Measurements from ENCODE around the gene NOL12. TPM values are rescaled to one million over a fixed set of nuclear protein-coding genes. Genes with fewer than 3 reads are reported as not detected.

NOL12 gene
- total RNA-seq, 1 experiment from 2014 or later, result 26.2 TPM

- Histone ChIP-seq H3K4me1 (no peaks in the 10 kb centered on the region), H3K36me3 (no peaks in the 10 kb centered on the region), H3K27ac (no peak overlapping the region), H3K4me3 (no peak overlapping the region), H3K9me3 (replicated peaks) (no peaks in the 10 kb centered on the region), H3K27me3 (0 out of 2 replicates have a peak, but pooled peaks cover 5% of the 10 kb centered on the region)
- no peak for DNase-seq
Measured at GRCh38 chr22:37732699-37733607, 46.8 kb downstream of the NOL12 start.

GRCh38 chr22:37733625-37734401 is 47.7 kb downstream of the NOL12 start:
- no peak overlapping the region for H3K27ac ChIP-seq
- no peaks in the 10 kb centered on the region for H3K9me3 ChIP-seq (replicated peaks)
- 0 out of 2 replicates have a peak, but pooled peaks cover 5% of the 10 kb centered on the region for H3K27me3 ChIP-seq
- DNase-seq, result no peak
- H3K4me1 ChIP-seq, result no peaks in the 10 kb centered on the region
- no peaks in the 10 kb centered on the region for H3K36me3 ChIP-seq
- H3K4me3 ChIP-seq, result no peak overlapping the region

- Histone ChIP-seq H3K36me3 (no peaks in the 10 kb centered on the region), H3K4me1 (no peaks in the 10 kb centered on the region), H3K27me3 (0 out of 2 replicates have a peak, but pooled peaks cover 5% of the 10 kb centered on the region), H3K27ac (no peak overlapping the region), H3K4me3 (no peak overlapping the region), H3K9me3 (replicated peaks) (no peaks in the 10 kb centered on the region)
- DNase-seq, result no peak
Measured at GRCh38 chr22:37734402-37734700, 48.2 kb downstream of the NOL12 start.

GRCh38 chr22:37734964-37735451 is 48.9 kb downstream of the NOL12 start:
- H3K27me3 ChIP-seq, result 0 out of 2 replicates have a peak, but pooled peaks cover 7% of the 10 kb centered on the region
- no peaks in the 10 kb centered on the region for H3K36me3 ChIP-seq
- no peak overlapping the region for H3K27ac ChIP-seq
- DNase-seq, result peak; percentile 57
- H3K4me1 ChIP-seq, result no peaks in the 10 kb centered on the region
- no peak overlapping the region for H3K4me3 ChIP-seq
- H3K9me3 ChIP-seq (replicated peaks), result no peaks in the 10 kb centered on the region

- H3K27ac ChIP-seq, result no peak overlapping the region
- H3K9me3 ChIP-seq (replicated peaks), result no peaks in the 10 kb centered on the region
- no peaks in the 10 kb centered on the region for H3K36me3 ChIP-seq
- H3K4me1 ChIP-seq, result peaks cover 19% of the 10 kb centered on the region
- 0 out of 2 replicates have a peak, but pooled peaks cover 4% of the 10 kb centered on the region for H3K27me3 ChIP-seq
- no peak for DNase-seq
- no peak overlapping the region for H3K4me3 ChIP-seq
Measured at GRCh38 chr22:37739035-37739434, 52.9 kb downstream of the NOL12 start.

GRCh38 chr22:37739611-37740049 is 53.5 kb downstream of the NOL12 start:
- no peak overlapping the region for H3K4me3 ChIP-seq
- no peak for DNase-seq
- 0 out of 2 replicates have a peak, but pooled peaks cover 2% of the 10 kb centered on the region for H3K27me3 ChIP-seq
- no peaks in the 10 kb centered on the region for H3K36me3 ChIP-seq
- no peak overlapping the region for H3K27ac ChIP-seq
- H3K4me1 ChIP-seq, result peaks cover 19% of the 10 kb centered on the region
- no peaks in the 10 kb centered on the region for H3K9me3 ChIP-seq (replicated peaks)

- Histone ChIP-seq H3K27ac (no peak overlapping the region), H3K36me3 (no peaks in the 10 kb centered on the region), H3K4me1 (peaks cover 19% of the 10 kb centered on the region)
Measured at GRCh38 chr22:37740455-37741311, 54.5 kb downstream of the NOL12 start.

GRCh38 chr22:37741312-37741795 is 55.2 kb downstream of the NOL12 start:
- Histone ChIP-seq H3K4me3 (no peak overlapping the region), H3K36me3 (no peaks in the 10 kb centered on the region), H3K9me3 (replicated peaks) (no peaks in the 10 kb centered on the region), H3K27me3 (0 out of 2 replicates have a peak, but pooled peaks cover 2% of the 10 kb centered on the region), H3K27ac (no peak overlapping the region), H3K4me1 (peaks cover 19% of the 10 kb centered on the region)
- DNase-seq, result peak; percentile 71 to 77

More at GRCh38 chr22:37740455-37741311, 54.5 kb downstream of the NOL12 start:
- no peak for DNase-seq
- Histone ChIP-seq H3K4me3 (no peak overlapping the region), H3K9me3 (replicated peaks) (no peaks in the 10 kb centered on the region), H3K27me3 (0 out of 2 replicates have a peak, but pooled peaks cover 2% of the 10 kb centered on the region)

- H3K4me1 ChIP-seq, result peaks cover 22% of the 10 kb centered on the region
- H3K9me3 ChIP-seq (replicated peaks), result no peaks in the 10 kb centered on the region
- 0 out of 2 replicates have a peak, but pooled peaks cover 2% of the 10 kb centered on the region for H3K27me3 ChIP-seq
- DNase-seq, result peak; percentile 66 to 71
- H3K36me3 ChIP-seq, result peaks cover 2% of the 10 kb centered on the region; the same call in 1 of the 2 replicates
- no peak overlapping the region for H3K4me3 ChIP-seq
- no peak overlapping the region for H3K27ac ChIP-seq
Measured at GRCh38 chr22:37742376-37743171, 56.4 kb downstream of the NOL12 start.

Other genes with a start within 250 kb of the NOL12 start
- 0.36 and 1.1 TPM in 2 replicates for gene MFNG, start 200.0 kb upstream of the NOL12 start, total RNA-seq (2014; rRNA removed; shearing (Covaris generic))
- 28.9 and 30.9 TPM in 2 replicates for gene CARD10, start 166.9 kb upstream of the NOL12 start, total RNA-seq (2014; rRNA removed; shearing (Covaris generic))
- 11.9 and 12.4 TPM in 2 replicates for gene CDC42EP1, start 125.9 kb upstream of the NOL12 start, total RNA-seq (2014; rRNA removed; shearing (Covaris generic))
- gene LGALS2, start 106.3 kb upstream of the NOL12 start, total RNA-seq (2014; rRNA removed; shearing (Covaris generic)), result not detected in 2 replicates
- gene GGA1, start 77.5 kb upstream of the NOL12 start, total RNA-seq (2014; rRNA removed; shearing (Covaris generic)), result 25.1 and 34.1 TPM in 2 replicates
- 6.1 and 6.3 TPM in 2 replicates for gene SH3BP1, start 46.7 kb upstream of the NOL12 start, total RNA-seq (2014; rRNA removed; shearing (Covaris generic))
- 43.3 and 48.3 TPM in 2 replicates for gene PDXP, start 27.6 kb upstream of the NOL12 start, total RNA-seq (2014; rRNA removed; shearing (Covaris generic))
- gene LGALS1, start 10.7 kb upstream of the NOL12 start, total RNA-seq (2014; rRNA removed; shearing (Covaris generic)), result 671 and 890 TPM in 2 replicates
- 16.8 and 17.0 TPM in 2 replicates for gene TRIOBP, start 10.7 kb downstream of the NOL12 start, total RNA-seq (2014; rRNA removed; shearing (Covaris generic))
- gene GCAT, start 121.6 kb downstream of the NOL12 start, total RNA-seq (2014; rRNA removed; shearing (Covaris generic)), result 14.2 and 15.0 TPM in 2 replicates
- not detected in 2 replicates for gene GALR3, start 137.0 kb downstream of the NOL12 start, total RNA-seq (2014; rRNA removed; shearing (Covaris generic))
- gene ANKRD54, start 158.0 kb downstream of the NOL12 start, total RNA-seq (2014; rRNA removed; shearing (Covaris generic)), result 17.1 and 18.2 TPM in 2 replicates
- gene EIF3L, start 163.1 kb downstream of the NOL12 start, total RNA-seq (2014; rRNA removed; shearing (Covaris generic)), result 647 and 707 TPM in 2 replicates
- gene MICALL1, start 220.0 kb downstream of the NOL12 start, total RNA-seq (2014; rRNA removed; shearing (Covaris generic)), result 16.8 and 18.0 TPM in 2 replicates